Gastroesophageal sphincter (tissue), 3 donors: ENCODE results near the gene TMEM178B.

Experiments used
- POLR2AphosphoS5 ChIP-seq: sonication (generic); formaldehyde crosslinking; IDR thresholded peaks from one replicate; pipeline ENCODE4 v1.6.1; 2017; ENCODE audit warnings: antibody characterized with exemption
- TF ChIP-seq, protein P1 (sequence below), 4 experiments: fragments of 200-600 bp in 2 of 4; fragments of 450-650 bp in 2 of 4; sonication (generic) in 1 of 4; IDR thresholded peaks; one replicate each; pipeline ENCODE4 v1.5.1; 2017 to 2019; ENCODE audit warnings: antibody characterized with exemption in 4 of 4, mild to moderate bottlenecking in 2 of 4, moderate library complexity in 2 of 4

DNA sequence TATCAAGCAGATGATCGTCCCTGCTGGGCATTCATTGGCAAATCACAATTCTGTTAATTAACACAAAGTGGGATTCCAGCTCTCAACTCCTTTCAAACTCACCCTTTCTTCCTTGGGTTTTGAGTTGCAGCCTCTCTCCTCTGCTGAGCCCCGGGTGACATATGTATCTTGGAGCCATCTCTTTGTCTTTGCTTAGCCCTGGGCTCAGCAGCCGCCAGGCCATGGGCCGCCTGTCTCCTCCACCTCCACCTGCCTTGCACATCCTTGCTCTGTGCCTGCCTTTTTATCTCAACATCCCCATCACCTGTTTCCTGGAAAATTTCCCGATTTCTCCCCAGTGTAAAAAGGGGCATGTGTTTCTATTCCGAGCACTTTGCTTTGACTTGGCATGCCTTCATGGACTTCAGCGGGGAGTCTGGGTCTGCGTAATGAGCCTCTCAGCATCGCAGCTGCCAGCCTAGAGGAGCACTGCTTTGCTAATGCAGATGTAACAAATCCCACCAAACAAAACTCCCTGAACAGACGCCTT lies 336.0 kb downstream of the TMEM178B start:
- no peak for TF ChIP-seq POLR2AphosphoS5
- TF ChIP-seq, protein P1, sequence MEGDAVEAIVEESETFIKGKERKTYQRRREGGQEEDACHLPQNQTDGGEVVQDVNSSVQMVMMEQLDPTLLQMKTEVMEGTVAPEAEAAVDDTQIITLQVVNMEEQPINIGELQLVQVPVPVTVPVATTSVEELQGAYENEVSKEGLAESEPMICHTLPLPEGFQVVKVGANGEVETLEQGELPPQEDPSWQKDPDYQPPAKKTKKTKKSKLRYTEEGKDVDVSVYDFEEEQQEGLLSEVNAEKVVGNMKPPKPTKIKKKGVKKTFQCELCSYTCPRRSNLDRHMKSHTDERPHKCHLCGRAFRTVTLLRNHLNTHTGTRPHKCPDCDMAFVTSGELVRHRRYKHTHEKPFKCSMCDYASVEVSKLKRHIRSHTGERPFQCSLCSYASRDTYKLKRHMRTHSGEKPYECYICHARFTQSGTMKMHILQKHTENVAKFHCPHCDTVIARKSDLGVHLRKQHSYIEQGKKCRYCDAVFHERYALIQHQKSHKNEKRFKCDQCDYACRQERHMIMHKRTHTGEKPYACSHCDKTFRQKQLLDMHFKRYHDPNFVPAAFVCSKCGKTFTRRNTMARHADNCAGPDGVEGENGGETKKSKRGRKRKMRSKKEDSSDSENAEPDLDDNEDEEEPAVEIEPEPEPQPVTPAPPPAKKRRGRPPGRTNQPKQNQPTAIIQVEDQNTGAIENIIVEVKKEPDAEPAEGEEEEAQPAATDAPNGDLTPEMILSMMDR (IDR thresholded peaks at IDR 0.05): no peak
